ENCODE results near the gene SNX9.
"Not testable (repeated sequence)": the region's sequence is repeated elsewhere in the genome, so short reads cannot be mapped to it uniquely, and the experiment has no call there.

SNX9 gene

DNA sequence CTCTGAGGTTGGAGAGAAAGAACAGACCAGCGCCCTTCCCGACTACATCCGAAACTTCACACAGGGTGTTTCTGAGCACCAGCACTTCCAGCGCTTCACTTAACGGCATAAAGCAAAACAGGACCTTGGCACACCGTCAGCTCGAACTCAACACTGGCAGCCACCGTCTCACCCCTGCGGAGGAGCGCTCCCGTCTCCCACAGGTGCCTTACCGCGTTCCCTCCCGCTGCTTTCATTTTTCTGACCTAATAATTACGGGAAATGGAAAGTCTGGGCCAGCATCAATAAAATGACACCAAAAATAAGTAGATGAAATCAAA is 120.9 kb downstream of the SNX9 start:
- Mint-ChIP-seq H3K36me3 (ENCODE audit: low read depth) (peaks cover 58% of the 10 kb centered on the region), H3K27ac (peak overlapping the region; percentile 14), H3K4me3 (no peak overlapping the region), H3K9me3 (peaks cover 3% of the 10 kb centered on the region), H3K4me1 (peaks cover 6% of the 10 kb centered on the region), H3K27me3 (ENCODE audit: low read depth, poor library complexity) (peaks cover 5% of the 10 kb centered on the region)
- DNase-seq, result no peak
- TF ChIP-seq CTCF (IDR thresholded peaks at IDR 0.05), result no peak

DNA sequence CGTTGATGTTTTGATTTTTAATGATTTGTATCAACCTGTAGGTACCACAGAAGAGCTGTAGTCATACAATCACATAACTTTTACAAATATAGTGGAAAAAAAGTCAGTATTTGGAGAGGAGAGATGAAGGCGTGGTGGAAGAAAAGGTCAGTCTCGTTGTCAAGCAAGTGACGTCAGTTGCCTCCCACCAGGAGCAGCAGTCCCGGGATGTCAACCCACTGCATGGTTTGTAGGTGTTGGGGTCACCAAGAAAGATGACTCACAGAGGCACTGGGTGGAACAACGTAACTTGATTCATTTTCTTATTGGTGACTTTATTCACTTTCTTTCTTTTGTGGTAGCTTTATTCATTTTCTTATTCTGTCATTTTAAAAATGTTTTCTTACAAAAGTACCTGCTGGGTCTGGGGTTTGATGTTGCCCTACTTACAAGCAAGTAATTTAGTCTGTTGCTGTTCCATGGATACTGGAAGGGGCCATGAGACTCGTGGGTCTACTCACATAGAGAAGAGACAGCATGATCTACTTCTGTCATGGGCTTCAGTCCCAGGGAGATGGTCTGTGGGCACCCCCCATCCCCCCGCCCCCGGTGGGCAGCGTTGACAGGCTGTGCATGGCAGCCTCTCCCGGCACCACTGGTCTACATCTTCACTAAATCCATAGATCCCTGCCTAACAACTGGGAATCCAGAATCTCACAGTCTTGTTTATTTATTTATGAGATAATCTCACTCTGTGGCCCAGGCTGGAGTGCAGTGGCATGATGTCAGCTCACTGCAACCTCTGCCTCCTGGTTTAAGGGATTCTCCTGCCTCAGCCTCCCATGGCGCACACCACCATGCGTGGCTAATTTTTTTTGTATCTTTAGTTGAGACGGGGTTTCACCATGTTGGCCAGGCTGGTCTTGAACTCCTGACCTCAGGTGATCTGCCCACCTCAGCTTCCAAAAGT is 122.2 kb downstream of the SNX9 start:
- peaks cover 16% of the 10 kb centered on the region for H3K9me3 Mint-ChIP-seq
- peaks cover 5% of the 10 kb centered on the region for H3K27me3 Mint-ChIP-seq (ENCODE audit: low read depth, poor library complexity)
- H3K27ac Mint-ChIP-seq, result no peak overlapping the region
- H3K36me3 Mint-ChIP-seq (ENCODE audit: low read depth), result peaks cover 61% of the 10 kb centered on the region
- peaks cover 6% of the 10 kb centered on the region for H3K4me1 Mint-ChIP-seq
- H3K4me3 Mint-ChIP-seq, result no peak overlapping the region
- no peak for DNase-seq
- no peak for TF ChIP-seq CTCF (IDR thresholded peaks at IDR 0.05)

DNA sequence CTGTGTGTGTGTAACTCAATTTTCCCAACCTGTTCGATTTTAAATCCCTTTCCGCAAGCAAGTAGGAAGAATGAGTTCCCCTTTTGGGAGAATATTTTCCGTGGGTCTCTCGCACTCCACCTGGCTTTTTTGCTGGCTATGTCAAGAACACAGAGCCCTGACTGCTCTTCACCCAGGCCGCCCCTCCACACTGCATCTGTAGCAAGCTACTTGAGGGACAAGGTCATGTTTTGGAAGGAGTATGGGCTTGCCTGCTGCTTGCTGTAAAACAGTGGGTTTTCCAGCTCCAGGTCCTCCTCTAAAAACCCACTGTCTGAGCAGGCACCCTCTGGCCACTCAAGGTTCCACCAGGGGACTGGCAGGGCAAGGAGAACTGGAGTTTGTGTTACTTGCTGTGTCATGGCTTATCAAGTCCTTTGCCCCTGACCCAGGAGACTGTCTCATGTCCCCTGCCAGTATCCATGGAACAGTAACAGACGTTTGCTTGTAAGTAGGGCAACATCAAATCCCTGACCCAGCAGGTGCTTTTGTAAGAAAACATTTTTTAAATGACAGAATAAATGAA is 123.1 kb downstream of the SNX9 start:
- Mint-ChIP-seq H3K9me3 (peaks cover 25% of the 10 kb centered on the region), H3K27me3 (ENCODE audit: low read depth, poor library complexity) (peaks cover 5% of the 10 kb centered on the region), H3K4me3 (no peak overlapping the region), H3K27ac (peak overlapping the region; percentile 90), H3K4me1 (peaks cover 6% of the 10 kb centered on the region), H3K36me3 (ENCODE audit: low read depth) (peaks cover 63% of the 10 kb centered on the region)
- DNase-seq, result no peak
- no peak for TF ChIP-seq CTCF (IDR thresholded peaks at IDR 0.05)

DNA sequence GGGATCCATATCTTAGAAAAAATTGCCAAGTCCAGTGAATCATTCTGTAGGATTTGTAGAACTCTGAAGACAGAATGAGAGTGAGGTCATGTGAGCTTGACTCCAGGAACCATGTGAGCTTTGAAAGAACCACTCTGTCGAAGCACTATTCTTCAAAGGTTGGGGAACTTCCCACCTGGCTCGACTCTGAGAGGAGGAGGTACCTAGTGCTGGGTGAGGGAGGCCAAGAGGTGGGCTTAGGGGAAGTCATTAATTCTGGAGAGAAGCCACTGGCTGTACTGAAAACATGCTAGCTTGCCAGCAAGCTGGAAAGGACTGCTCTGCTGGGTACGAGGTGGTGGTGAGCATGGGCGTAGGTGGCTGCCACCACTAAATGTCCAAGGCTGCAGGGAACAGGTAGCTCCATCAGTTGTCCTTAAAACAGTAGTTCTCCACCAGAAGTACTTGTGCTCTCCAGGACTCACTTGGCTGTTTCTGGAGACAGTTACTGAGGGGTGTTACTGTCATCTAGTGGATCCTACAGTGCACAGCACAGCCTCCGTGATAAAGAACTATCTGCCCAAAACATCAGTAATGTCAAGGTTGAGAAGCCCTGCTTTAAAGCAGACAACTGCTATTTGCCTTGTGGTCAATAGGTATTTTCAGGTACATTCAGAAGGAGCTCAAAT is 124.0 kb downstream of the SNX9 start:
- Mint-ChIP-seq H3K4me1 (peaks cover 6% of the 10 kb centered on the region), H3K9me3 (peaks cover 26% of the 10 kb centered on the region), H3K27me3 (ENCODE audit: low read depth, poor library complexity) (peaks cover 5% of the 10 kb centered on the region), H3K27ac (peak overlapping the region; percentile 90), H3K36me3 (ENCODE audit: low read depth) (peaks cover 63% of the 10 kb centered on the region), H3K4me3 (no peak overlapping the region)
- no peak for DNase-seq
- TF ChIP-seq CTCF (IDR thresholded peaks at IDR 0.05), result no peak

GRCh38 chr6:157950899-157951298 is 127.9 kb downstream of the SNX9 start:
- peaks cover 33% of the 10 kb centered on the region for H3K36me3 Mint-ChIP-seq (ENCODE audit: low read depth)
- not testable (repeated sequence) for DNase-seq; H3K27ac Mint-ChIP-seq; H3K27me3 Mint-ChIP-seq (ENCODE audit: low read depth, poor library complexity); H3K4me3 Mint-ChIP-seq
- H3K9me3 Mint-ChIP-seq, result peaks cover 26% of the 10 kb centered on the region
- peaks cover 21% of the 10 kb centered on the region for H3K4me1 Mint-ChIP-seq

- DNase-seq, result no peak
- peaks cover 21% of the 10 kb centered on the region for H3K4me1 Mint-ChIP-seq
- H3K9me3 Mint-ChIP-seq, result peaks cover 31% of the 10 kb centered on the region
- TF ChIP-seq CTCF (IDR thresholded peaks at IDR 0.05), result no peak
- peaks cover 10% of the 10 kb centered on the region for H3K27me3 Mint-ChIP-seq (ENCODE audit: low read depth, poor library complexity)
- H3K27ac Mint-ChIP-seq, result no peak overlapping the region
- peaks cover 24% of the 10 kb centered on the region for H3K36me3 Mint-ChIP-seq (ENCODE audit: low read depth)
- no peak overlapping the region for H3K4me3 Mint-ChIP-seq
Observed at GRCh38 chr6:157951828-157952227, 128.8 kb downstream of the SNX9 start.
